ENCODE measurements around the gene GBP6. TPM values are rescaled to one million over a fixed set of nuclear protein-coding genes. Genes with fewer than 3 reads are reported as not detected.
"Not testable (repeated sequence)": the region's sequence is repeated elsewhere in the genome, so short reads cannot be mapped to it uniquely, and the experiment has no call there.

The GBP6 gene
- total RNA-seq, 1 donor from 2014 or later, result 0.65 TPM

DNA sequence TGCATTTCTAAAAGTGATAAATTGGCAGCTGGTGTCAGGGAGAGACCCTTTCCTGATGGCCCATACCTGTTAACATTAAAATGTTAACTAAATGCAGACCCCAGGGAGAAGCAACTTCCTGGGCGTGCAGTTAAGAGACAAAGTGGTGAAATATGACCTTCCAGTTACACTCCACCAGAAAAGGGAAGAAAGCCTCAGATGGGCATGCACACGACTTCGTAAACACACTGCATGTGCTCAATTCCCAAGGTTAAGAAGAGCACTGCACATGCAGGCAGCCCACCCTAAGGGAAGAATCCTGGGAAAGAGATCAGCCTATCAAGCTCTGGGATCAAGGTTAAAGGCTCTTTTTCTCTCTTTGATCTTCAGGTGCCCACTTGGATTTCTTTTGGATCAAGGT lies 9.7 kb upstream of the GBP6 start:
- DNase-seq (ENCODE audit: low spot score), result no peak
- Mint-ChIP-seq H3K27ac (no peak overlapping the region), H3K4me1 (ENCODE audit: low read depth) (peaks cover 54% of the 10 kb centered on the region), H3K9me3 (peaks cover 3% of the 10 kb centered on the region), H3K36me3 (ENCODE audit: low read depth) (peaks cover 5% of the 10 kb centered on the region), H3K4me3 (no peak overlapping the region), H3K27me3 (ENCODE audit: insufficient read depth) (no peaks in the 10 kb centered on the region)
- intact Hi-C loops (cut with micrococcal nuclease), result no loop called here

DNA sequence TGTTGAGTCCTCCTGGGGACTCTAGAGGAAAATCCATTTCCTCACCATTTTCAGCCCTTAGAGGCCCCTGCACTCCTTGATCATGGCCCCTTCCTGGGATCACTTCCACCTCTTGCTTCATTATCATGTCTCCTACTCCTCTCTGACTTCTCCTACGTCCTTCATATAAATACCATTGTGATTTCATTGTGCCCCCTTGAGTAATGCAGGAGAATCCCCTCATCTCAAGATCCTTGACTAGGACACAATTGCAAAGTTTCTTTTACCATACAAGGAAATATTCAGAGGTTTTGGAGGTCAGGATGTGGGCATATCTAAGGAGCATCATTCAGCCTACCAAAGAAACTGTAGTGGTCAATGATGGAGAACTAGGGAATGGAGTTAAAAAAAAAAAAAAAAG lies 8.8 kb upstream of the GBP6 start:
- no peak overlapping the region for H3K4me3 Mint-ChIP-seq
- H3K36me3 Mint-ChIP-seq (ENCODE audit: low read depth), result peaks cover 5% of the 10 kb centered on the region
- no peaks in the 10 kb centered on the region for H3K27me3 Mint-ChIP-seq (ENCODE audit: insufficient read depth)
- peaks cover 60% of the 10 kb centered on the region for H3K4me1 Mint-ChIP-seq (ENCODE audit: low read depth)
- intact Hi-C loops (cut with micrococcal nuclease), result no loop called here
- no peak overlapping the region for H3K27ac Mint-ChIP-seq
- no peak for DNase-seq (ENCODE audit: low spot score)
- H3K9me3 Mint-ChIP-seq, result peaks cover 3% of the 10 kb centered on the region

DNA sequence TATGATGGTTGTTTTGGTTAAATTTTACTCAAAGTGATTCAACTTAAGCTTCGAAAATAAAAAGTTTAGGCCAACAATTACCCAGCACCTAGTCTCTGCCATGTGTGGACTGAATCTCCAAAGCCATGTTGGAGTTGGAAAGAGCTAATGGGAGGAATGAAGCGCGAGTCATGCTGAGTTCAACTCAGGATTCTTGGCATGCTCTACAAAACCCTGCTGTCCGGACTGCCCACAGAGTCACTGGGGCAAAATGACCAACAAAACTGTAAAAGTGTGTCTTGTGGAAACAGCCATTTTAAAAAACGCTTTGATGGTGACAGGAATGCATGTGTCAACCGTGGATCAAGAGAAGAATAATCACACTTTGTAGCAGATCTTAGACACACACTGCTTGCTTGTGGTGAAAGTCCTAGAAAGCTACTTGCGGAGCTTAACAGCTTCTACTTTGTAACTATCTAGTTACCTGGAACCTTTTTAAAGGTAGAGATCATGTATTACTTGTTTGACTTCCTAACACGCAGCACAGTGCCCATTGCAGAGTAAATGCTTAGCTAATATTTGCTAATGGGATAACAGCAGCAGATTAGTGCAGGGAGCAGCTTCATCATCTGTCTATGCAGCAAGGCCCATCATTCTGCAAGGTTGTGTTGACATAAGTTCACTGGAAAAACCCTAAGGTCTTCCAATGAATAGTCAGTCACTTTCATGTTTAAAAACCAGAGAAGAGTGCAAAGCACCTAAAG lies 7.0 kb upstream of the GBP6 start:
- peak overlapping the region; percentile 71 for H3K4me3 Mint-ChIP-seq

DNA sequence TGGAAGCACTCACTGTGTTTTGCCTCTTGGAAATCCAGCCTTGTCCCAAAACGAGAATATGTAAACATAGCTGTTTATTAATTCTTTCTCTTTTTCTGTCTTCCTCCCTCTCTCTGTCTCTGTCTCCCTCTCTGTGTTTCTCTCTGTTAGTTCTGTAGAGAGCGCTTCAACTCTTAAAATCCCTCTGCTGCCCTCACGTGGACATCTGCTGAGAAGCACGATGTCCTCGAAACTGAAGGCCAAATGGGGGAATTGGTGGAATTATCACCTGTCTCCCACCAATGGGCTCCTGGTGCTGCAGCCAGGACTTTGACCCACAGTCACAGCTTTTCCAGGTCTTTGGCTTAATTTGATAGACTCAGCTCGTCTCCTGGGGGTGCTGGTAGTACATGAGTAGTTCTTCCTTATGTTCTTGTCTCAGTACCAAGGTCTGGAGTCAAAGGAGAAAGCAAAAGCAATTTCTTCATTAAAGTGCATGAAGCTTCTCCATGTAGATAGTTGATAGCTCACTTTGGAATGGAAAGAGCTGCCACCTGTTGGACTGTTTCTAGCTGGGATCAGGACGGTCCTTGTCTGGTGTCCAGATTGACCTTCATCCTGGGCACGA lies 5.5 kb upstream of the GBP6 start:
- DNase-seq (ENCODE audit: low spot score), result peak; percentile 76
- intact Hi-C loops (cut with micrococcal nuclease), result loop anchor here (1.0 to 2.0 kb wide), 9 partner anchors 48 to 360 kb away; partner anchors contain the start of genes GBP2 and GBP4
- Mint-ChIP-seq H3K4me3 (peak overlapping the region; percentile 73), H3K36me3 (ENCODE audit: low read depth) (peaks cover 3% of the 10 kb centered on the region), H3K4me1 (ENCODE audit: low read depth) (peaks cover 69% of the 10 kb centered on the region), H3K9me3 (no peaks in the 10 kb centered on the region), H3K27me3 (ENCODE audit: insufficient read depth) (no peaks in the 10 kb centered on the region), H3K27ac (peak overlapping the region; percentile 80)

More for the DNA sequence above, 7.0 kb upstream of the GBP6 start:
- Mint-ChIP-seq H3K27ac (peak overlapping the region; percentile 81), H3K9me3 (peaks cover 3% of the 10 kb centered on the region), H3K36me3 (ENCODE audit: low read depth) (peaks cover 3% of the 10 kb centered on the region), H3K4me1 (ENCODE audit: low read depth) (peaks cover 65% of the 10 kb centered on the region), H3K27me3 (ENCODE audit: insufficient read depth) (no peaks in the 10 kb centered on the region)
- intact Hi-C loops (cut with micrococcal nuclease), result no loop called here
- DNase-seq (ENCODE audit: low spot score), result no peak

DNA sequence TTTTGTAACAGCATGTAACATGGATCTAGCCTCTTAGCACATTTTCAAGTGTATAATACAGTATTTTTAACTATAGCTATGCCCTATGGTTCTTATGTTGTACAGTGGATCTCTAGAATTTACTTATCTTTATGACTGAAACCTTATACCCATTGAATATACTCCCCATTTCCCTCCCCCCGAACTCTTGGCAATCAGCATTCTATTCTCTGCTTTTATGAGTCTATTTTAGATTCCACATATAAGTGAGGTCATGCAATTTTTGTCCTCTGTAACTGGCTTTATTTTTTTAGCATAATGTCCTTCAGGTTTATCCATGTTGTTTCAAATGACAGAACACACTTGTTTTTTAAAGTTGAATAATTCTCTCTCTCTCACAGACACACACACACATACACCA lies 3.1 kb upstream of the GBP6 start:
- intact Hi-C loops (cut with micrococcal nuclease), result no loop called here

DNA sequence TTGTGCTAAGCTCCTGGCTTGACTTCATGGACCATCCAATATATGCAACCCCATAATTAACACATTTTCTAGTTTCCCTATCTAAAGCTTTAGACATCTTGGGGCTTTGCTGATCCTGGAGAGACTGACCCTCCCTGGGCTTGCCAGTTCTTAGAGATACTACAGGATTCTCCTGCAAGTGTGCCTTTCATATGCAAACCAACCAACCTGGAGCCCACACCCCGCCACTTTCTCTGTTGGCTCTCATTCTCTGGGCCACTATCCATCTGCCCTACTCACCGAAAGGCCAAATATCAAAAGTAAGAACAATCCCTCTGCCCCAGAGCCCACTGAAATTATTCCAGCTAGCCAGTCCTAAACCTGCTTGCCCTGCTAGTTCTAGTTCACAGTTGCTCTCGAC lies 2.2 kb upstream of the GBP6 start:
- H3K4me3 Mint-ChIP-seq, result no peak overlapping the region
- H3K27ac Mint-ChIP-seq, result no peak overlapping the region
- intact Hi-C loops (cut with micrococcal nuclease), result no loop called here
- H3K27me3 Mint-ChIP-seq (ENCODE audit: insufficient read depth), result no peaks in the 10 kb centered on the region
- no peak for DNase-seq (ENCODE audit: low spot score)
- H3K9me3 Mint-ChIP-seq, result no peaks in the 10 kb centered on the region
- peaks cover 57% of the 10 kb centered on the region for H3K4me1 Mint-ChIP-seq (ENCODE audit: low read depth)
- H3K36me3 Mint-ChIP-seq (ENCODE audit: low read depth), result peaks cover 2% of the 10 kb centered on the region

More for the DNA sequence above, 3.1 kb upstream of the GBP6 start:
- H3K4me3 Mint-ChIP-seq, result no peak overlapping the region
- H3K4me1 Mint-ChIP-seq (ENCODE audit: low read depth), result peaks cover 65% of the 10 kb centered on the region
- DNase-seq (ENCODE audit: low spot score), result no peak
- no peak overlapping the region for H3K27ac Mint-ChIP-seq
- no peaks in the 10 kb centered on the region for H3K27me3 Mint-ChIP-seq (ENCODE audit: insufficient read depth)
- H3K9me3 Mint-ChIP-seq, result no peaks in the 10 kb centered on the region
- peaks cover 2% of the 10 kb centered on the region for H3K36me3 Mint-ChIP-seq (ENCODE audit: low read depth)

DNA sequence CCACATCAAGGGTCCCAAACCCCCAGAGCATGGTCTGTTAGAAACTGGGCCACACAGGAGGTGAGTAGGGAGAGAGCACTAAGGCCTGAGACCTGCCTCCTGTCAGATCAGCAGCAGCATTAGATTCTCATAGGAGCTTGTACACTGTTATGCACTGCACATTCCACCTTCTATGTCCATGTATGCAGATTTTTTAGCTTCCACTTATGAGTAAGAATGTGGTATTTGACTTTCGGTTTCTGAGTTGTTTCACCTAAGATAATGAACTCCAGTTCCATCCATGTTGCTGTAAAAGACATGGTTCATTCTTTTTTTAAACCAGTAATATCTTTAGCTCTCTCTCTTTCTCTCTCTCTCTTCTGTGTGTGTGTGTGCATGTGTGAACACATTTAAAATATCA lies 663 bp upstream of the GBP6 start:
- no peaks in the 10 kb centered on the region for H3K9me3 Mint-ChIP-seq
- intact Hi-C loops (cut with micrococcal nuclease), result loop anchor here (1.0 kb wide), 6 partner anchors 71 to 341 kb away; partner anchors contain the start of genes GBP2, GBP3 and GBP4
- H3K4me1 Mint-ChIP-seq (ENCODE audit: low read depth), result peaks cover 42% of the 10 kb centered on the region
- no peaks in the 10 kb centered on the region for H3K27me3 Mint-ChIP-seq (ENCODE audit: insufficient read depth)
- H3K27ac Mint-ChIP-seq, result peak overlapping the region; percentile 57
- peak overlapping the region; percentile 34 for H3K4me3 Mint-ChIP-seq
- peak; percentile 20 for DNase-seq (ENCODE audit: low spot score)
- peaks cover 2% of the 10 kb centered on the region for H3K36me3 Mint-ChIP-seq (ENCODE audit: low read depth)

DNA sequence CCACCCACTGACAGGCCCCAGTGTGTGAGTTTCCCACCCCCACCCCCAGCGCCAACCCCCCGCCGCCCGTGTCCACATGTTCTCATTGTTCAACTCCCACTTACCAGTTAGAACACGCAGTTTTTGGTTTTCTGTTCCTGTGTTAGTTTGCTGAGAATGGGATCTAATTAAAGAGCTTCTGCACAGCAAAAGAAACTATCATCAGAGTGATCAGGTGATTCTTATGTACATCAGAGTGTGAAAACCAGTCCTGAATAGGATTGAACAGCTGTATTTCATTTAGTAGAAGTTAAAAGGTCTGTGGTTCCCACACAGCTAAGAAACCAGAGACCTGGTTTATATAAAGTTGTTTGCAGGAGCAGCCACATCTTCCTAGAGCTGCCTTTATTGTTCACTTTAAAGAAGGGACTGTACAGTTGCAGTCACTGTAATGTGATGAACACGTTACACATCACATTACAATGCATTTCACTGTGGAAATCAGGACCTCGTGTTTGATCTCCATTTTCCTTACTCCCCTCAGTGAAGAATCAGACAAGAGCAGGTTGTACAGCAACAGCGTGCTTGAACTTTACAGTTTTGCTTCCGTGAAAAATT lies 1.2 kb downstream of the GBP6 start:
- Mint-ChIP-seq H3K36me3 (ENCODE audit: low read depth) (peaks cover 7% of the 10 kb centered on the region), H3K27me3 (ENCODE audit: insufficient read depth) (no peaks in the 10 kb centered on the region), H3K27ac (no peak overlapping the region), H3K4me1 (ENCODE audit: low read depth) (peaks cover 26% of the 10 kb centered on the region), H3K9me3 (peaks cover 5% of the 10 kb centered on the region), H3K4me3 (no peak overlapping the region)
- intact Hi-C loops (cut with micrococcal nuclease), result no loop called here
- no peak for DNase-seq (ENCODE audit: low spot score)

DNA sequence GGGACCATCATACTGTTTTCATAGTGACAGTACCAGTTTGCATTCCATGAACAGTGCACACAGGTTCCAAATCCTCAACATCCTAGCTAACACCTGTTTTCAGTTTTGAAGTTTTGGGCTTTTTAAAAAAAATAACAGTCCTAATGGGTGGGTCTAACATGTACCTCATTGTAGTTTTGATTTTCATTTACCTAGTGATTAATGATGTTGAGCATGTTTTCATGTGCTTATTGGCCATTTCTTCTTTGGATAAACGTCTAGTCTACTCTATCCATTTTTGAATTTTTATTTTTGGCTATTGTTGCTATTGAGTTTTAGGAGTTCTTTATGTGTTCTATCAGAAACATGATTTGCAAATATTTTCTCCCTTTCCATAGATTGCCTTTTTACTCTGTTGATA lies 3.4 kb downstream of the GBP6 start:
- Mint-ChIP-seq H3K4me3 (no peak overlapping the region), H3K36me3 (ENCODE audit: low read depth) (peaks cover 7% of the 10 kb centered on the region), H3K27ac (no peak overlapping the region), H3K4me1 (ENCODE audit: low read depth) (peaks cover 18% of the 10 kb centered on the region), H3K9me3 (peaks cover 6% of the 10 kb centered on the region), H3K27me3 (ENCODE audit: insufficient read depth) (no peaks in the 10 kb centered on the region)
- no peak for DNase-seq (ENCODE audit: low spot score)
- intact Hi-C loops (cut with micrococcal nuclease), result no loop called here

DNA sequence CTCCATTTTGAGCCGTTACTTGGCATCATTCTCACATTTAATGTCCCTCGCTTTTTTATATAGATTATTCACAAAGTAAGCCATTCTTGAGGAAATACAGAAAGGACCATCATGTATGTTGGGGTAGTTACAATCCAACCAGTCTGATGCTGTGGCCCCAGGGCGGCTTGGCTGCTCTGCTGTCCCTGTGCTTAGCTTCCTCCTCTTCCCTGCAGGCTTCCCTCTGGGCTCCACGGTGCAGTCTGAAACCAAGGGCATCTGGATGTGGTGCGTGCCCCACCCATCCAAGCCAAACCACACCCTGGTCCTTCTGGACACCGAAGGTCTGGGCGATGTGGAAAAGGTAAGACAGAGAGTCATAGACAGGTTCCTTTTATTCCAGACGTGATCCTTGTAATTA lies 5.5 kb downstream of the GBP6 start:
- intact Hi-C loops (cut with micrococcal nuclease), result no loop called here
- Mint-ChIP-seq H3K4me3 (no peak overlapping the region), H3K27ac (no peak overlapping the region), H3K4me1 (ENCODE audit: low read depth) (no peaks in the 10 kb centered on the region), H3K9me3 (peaks cover 14% of the 10 kb centered on the region), H3K36me3 (ENCODE audit: low read depth) (peaks cover 5% of the 10 kb centered on the region), H3K27me3 (ENCODE audit: insufficient read depth) (no peaks in the 10 kb centered on the region)
- no peak for DNase-seq (ENCODE audit: low spot score)

DNA sequence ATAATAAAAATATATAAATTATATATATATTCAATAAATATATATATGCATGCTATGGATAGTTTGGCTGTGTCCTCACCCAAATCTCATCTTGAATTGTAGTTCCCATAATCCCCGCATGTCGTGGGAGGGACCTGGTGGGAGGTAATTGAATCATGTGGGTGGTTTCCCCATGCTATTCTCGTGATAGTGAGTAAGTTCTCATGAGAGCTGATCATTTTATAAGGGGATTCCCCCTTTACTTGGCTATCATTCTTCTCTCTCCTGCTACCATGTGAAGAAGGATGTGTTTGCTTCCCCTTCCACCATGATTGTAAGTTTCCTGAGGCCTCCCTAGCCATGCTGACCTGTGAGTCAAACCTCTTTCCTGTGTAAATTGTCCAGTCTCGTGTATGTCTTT lies 10.0 kb downstream of the GBP6 start:
- intact Hi-C loops (cut with micrococcal nuclease); H3K27me3 Mint-ChIP-seq (ENCODE audit: insufficient read depth); H3K4me1 Mint-ChIP-seq (ENCODE audit: low read depth); H3K36me3 Mint-ChIP-seq (ENCODE audit: low read depth); H3K4me3 Mint-ChIP-seq; DNase-seq (ENCODE audit: low spot score); H3K27ac Mint-ChIP-seq: not testable (repeated sequence)
- H3K9me3 Mint-ChIP-seq, result peaks cover 18% of the 10 kb centered on the region

DNA sequence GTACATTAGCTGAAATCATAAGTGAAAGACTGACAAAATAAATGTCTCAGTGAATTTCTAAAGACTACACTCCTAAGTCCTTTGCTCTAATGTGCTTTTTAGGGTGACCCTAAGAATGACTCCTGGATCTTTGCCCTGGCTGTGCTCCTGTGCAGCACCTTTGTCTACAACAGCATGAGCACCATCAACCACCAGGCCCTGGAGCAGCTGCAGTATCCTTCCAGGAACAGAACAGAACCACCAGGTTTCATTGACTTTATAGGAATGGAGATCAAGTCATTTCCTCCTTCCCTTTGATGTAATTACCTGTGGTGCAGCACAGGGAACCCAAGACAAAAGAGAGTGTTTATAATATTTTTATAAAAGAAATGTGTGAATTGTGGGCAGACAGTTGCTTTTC lies 14.1 kb downstream of the GBP6 start:
- peaks cover 8% of the 10 kb centered on the region for H3K9me3 Mint-ChIP-seq
- intact Hi-C loops (cut with micrococcal nuclease), result no loop called here
- no peak overlapping the region for H3K4me3 Mint-ChIP-seq
- H3K36me3 Mint-ChIP-seq (ENCODE audit: low read depth), result peaks cover 3% of the 10 kb centered on the region
- DNase-seq (ENCODE audit: low spot score), result no peak
- peaks cover 8% of the 10 kb centered on the region for H3K27me3 Mint-ChIP-seq (ENCODE audit: insufficient read depth)
- H3K27ac Mint-ChIP-seq, result no peak overlapping the region
- peaks cover 10% of the 10 kb centered on the region for H3K4me1 Mint-ChIP-seq (ENCODE audit: low read depth)

DNA sequence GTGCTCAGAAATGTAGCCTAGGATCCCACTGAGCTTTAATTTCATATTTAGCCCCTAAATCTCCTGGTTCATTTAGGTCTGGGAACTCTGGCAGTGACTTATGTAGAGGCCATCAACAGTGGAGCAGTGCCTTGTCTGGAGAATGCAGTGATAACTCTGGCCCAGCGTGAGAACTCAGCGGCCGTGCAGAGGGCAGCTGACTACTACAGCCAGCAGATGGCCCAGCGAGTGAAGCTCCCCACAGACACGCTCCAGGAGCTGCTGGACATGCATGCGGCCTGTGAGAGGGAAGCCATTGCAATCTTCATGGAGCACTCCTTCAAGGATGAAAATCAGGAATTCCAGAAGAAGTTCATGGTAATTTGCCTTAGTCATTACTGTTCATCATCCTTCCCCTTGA lies 17.8 kb downstream of the GBP6 start:
- intact Hi-C loops (cut with micrococcal nuclease), result no loop called here
- H3K4me1 Mint-ChIP-seq (ENCODE audit: low read depth), result peaks cover 10% of the 10 kb centered on the region
- H3K9me3 Mint-ChIP-seq, result no peaks in the 10 kb centered on the region
- no peak overlapping the region for H3K4me3 Mint-ChIP-seq
- no peaks in the 10 kb centered on the region for H3K27me3 Mint-ChIP-seq (ENCODE audit: insufficient read depth)
- peaks cover 7% of the 10 kb centered on the region for H3K36me3 Mint-ChIP-seq (ENCODE audit: low read depth)
- DNase-seq (ENCODE audit: low spot score), result no peak
- no peak overlapping the region for H3K27ac Mint-ChIP-seq

Data from activated T-helper 1 cell treated with anti-CD3 and anti-CD28 coated beads, Interleukin-12 subunit alpha, Interleukin-12 subunit beta, Interleukin-2, Interleukin-4 antibody, amounts not matched to agents 30 ng/mL and 10 ng/mL and 1 ng/mL, durations not matched to agents 14 hours and 24 hours and 36 hours (primary cell).